Inflammatory macrophage (primary cell): ENCODE measurements around the gene PRCC.
"Not testable (repeated sequence)": the region's sequence is repeated elsewhere in the genome, so short reads cannot be mapped to it uniquely, and the experiment has no call there.

Source experiments
- DNase-seq, 2 donors: peaks; one replicate each; pipeline ENCODE4 v3.0.0-alpha.2; 2020 to 2022

PRCC gene

DNA sequence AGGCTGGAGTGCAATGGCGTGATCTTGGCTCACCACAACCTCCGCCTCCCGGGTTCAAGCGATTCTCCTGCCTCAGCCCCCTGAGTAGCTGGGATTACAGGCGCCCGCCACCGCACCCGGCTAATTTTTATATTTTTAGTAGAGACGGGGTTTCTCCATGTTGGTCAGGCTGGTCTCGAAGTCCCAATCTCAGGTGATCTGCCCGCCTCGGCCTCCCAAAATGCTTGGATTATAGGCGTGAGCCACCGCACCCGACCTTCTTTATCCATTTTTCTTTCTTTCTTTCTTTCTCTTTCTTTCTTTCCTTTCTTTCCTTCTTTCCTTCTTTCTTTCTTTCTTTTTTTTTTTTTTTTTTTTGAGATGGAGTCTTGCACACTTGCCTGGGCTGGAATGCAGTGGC, 2.2 kb upstream of the PRCC start:
- not testable (repeated sequence) for DNase-seq

DNA sequence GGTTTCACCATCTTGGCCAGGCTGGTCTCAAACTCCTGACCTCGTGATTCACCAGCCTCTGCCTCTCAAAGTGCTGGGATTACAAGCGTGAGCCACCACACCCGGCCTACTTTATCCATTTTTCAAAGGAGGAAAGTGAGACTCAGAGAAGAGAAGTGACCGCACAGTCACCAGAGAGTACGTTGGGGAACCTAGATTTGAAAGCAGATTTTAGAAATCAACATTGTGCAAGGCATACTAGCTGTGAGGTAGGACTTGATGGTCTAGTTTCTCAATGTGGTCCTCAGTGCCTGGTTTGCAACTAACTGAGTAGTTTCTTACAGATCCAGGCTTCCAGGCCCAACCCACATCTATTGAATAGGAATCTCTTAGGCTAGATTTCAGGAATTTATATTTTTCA, 1.7 kb upstream of the PRCC start:
- DNase-seq, result peak; percentile 64 to 81

DNA sequence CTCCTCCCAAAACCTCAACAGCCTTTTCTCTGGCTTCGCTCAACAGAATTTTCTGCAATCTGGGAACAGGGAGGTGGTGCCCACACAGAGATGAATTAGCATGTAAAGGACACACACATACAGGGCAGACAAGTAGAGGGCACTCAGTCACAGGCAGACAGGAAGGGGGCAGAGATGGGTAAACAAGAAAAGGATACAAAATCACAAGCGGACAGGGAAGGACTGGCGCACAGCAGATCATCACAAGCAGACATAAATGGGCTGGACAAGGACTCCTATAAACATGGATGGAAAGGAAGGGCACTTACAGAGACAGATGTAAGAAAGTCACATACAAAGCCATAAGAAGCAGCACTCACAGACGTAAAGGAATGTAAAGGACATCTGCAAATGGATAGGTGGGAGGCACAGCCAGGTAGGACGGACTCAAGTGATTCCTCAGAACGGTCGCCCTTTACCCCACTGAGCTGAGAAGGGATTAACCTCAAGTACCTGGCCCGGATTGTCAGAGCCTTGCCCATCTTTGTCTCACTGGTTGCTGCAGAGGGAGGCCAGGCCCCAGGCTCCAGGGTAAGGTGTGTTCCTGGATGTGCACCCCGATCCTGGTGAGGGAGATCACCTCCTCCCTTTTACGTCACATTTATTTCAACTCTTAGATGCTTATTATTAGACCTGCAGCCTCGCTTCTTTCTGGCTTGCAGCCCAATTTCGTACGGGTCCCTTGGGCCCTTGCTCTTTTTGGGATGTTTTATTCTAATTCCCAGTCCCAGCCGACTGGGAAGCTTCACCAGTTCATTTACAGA, 836 bp upstream of the PRCC start:
- no peak for DNase-seq

DNA sequence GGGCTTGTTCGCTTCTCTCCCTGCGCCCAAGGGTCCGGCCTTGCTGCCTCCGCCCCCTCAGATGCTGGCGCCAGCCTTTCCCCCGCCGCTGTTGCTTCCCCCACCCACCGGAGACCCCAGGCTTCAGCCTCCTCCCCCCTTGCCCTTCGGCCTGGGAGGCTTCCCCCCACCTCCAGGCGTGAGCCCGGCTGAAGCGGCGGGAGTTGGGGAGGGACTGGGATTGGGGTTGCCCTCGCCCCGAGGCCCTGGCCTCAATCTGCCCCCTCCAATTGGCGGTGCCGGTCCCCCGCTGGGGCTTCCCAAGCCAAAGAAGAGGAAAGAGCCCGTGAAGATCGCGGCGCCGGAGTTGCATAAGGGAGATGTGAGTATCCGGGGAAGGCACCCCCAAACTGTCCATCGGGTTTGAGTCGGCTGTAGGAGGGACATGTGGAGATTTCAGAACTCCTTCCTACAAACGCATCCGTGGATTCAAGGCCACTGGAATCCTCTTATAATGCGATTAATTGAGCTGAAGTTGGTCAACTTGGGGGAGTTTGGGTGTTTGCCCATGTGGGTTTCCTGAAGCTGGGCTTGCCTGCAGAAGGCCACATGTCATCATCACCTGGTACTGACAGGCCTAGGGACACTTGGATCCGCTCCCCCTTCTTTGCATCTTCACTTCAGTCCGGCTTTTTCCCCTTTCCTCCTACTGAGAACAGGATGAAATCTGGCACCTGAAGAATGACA, 707 bp downstream of the PRCC start:
- peak in 1 of 2 donors; percentile 32 for DNase-seq

DNA sequence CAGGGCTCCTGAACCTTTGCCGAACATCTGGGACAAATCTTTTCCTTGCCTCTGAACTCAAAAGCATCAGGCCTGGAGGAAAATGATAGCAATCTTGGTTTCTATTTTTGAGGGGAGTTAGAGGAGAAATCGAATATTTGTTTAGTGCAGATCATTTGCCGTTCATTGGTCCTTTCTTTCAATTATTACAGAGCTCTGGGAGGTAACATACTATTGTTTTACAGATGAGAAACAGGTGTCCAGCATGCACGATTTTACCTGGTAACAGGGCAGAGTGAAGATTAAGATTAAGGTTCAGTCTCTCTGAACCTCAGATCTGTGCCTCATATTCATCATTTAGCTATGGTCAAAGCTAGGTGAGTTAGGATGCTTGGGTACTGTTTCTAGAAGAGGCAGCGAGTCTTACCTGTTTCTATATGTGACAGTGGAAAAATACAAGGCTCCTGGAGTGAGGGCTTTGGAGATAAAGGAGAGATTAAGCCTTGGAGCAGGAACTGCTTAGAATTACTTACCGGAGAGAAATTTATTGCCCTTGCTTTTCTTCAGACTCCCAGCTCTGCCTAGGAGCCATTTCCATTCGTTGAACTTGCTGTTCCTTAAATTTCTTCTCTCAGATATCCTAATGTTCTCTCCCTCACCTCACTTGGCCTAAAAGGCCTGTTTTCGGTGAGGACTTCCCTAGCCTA, 1.4 kb downstream of the PRCC start:
- DNase-seq, result no peak

DNA sequence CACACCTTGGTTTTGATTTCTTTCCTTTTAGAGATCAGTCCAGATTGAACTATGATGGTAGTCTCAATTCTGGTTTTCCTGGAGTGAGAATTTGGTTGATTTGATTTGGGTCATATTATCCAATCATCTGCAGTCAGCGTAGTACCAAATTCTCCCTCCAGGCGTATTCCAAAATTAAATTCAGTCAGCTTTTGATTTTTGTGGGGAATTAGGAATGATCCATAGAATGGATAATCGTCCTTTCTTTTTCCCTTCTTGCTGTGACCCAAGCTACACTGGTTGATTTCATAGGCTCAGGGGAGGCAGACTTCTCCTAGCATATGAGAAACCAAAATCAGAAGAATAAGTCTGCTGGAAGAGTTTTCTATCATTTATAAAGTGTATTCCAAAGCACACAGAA, 4.9 kb downstream of the PRCC start:
- no peak for DNase-seq

DNA sequence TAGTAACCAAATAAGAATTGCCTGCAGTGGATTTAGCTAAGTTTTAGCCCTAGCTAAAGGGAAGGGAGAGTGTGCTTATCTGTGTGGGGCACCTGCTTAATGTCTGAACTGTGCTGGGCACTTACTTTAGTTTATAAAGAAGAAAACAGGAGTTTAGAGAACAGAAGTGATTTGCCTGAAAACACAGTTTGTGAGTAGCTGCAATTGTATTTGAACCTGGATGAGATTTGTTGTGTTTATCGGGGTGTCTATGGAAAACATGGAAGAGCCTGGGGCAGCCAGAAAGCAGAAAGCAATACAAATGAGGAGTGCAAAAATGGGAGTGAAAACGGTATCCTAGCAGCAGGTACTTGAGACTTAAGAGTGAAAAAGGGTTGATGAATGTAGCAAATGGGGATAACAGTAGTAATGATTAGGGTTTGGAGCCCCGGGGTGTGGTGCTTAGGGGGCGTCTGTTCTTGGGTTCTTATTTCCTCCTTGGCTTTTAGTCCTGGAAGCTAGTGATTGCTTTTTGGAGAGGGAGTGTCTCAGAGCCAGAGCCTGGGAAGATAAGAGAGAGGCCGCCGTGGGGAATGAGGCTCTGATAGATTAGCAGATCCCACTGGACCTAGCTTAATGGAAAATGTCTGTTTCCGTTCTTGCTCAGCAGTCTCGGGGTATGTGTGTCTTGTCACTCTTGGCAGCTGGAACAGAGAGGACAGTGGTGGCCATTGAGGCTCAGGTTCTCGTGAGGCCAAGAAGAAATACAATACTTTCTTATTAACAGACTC, 5.6 kb downstream of the PRCC start:
- DNase-seq, result no peak

DNA sequence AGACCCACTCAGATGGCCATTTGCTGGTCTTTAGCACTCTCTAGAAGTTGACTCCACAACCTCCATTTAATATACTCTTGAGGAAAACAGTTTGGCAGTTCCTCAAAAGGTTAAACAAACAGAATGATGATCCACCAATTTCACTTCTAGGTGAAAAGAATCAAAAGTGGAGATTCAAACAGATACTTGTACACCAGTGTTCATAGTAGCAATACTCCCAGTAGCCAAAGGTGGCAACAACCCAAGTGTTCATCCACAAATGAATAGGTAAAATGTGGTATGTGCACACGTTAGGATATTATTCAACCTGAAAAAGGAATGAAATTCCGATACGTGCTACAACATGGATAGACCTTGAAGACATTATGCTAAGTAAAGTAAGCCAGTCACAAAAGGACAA, 6.3 kb downstream of the PRCC start:
- DNase-seq, result no peak

DNA sequence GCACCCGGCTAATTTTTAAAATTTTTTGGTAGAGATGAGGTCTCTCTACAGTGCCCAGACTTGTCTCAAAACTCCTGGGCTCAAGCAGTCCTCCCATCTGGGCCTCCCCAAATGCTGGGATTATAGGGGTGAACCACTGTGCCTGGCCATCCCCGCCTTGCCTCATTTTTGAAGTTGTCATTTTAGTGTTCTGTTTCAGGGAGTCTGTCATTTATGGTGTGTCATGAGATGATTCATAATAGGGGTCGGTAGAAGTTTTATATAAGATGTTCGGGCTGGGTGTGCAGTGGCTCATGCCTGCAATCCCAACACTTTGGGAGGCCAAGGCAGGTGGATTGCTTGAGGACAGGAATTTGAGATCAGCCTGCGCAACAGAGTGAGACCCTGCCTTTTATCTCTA, 8.5 kb downstream of the PRCC start:
- DNase-seq, result no peak

DNA sequence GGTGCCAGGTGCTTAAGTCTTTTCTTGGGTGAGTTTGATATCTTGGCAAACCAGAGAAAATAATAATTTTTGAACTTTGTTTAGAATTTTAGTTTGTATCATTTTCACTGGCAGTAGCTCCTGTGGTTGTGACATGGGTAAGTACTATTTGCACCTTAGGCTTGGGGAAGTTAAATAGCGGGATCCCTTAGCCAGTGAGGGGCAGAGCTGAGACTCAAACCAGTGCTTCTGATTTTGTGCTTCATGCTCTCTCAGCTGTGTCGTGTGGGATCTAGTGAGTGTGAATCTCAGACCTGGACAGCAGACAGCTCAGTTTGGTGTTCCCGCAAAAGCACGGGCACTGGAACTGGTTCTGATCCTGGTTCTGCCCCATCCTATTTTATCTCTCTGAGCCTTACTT, 9.6 kb downstream of the PRCC start:
- no peak for DNase-seq

DNA sequence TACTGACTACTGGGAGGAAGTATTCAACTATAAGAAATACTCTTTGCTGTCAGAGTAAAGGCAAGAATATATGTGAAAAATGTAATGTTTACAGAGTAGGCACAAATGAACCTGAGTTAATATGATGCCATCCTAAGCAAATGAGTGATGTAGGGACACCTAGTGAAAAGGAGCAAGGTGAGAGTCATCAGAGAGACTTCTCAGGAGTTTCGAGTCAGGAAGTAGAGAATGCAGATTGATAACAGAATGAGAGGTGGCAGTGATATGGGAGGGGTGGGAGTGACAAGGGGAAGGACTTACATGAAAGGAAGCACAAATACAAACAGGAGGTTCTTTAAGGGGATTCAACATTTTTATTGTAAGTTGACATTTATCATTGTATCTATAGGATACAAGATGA, 10.2 kb downstream of the PRCC start:
- DNase-seq, result no peak

DNA sequence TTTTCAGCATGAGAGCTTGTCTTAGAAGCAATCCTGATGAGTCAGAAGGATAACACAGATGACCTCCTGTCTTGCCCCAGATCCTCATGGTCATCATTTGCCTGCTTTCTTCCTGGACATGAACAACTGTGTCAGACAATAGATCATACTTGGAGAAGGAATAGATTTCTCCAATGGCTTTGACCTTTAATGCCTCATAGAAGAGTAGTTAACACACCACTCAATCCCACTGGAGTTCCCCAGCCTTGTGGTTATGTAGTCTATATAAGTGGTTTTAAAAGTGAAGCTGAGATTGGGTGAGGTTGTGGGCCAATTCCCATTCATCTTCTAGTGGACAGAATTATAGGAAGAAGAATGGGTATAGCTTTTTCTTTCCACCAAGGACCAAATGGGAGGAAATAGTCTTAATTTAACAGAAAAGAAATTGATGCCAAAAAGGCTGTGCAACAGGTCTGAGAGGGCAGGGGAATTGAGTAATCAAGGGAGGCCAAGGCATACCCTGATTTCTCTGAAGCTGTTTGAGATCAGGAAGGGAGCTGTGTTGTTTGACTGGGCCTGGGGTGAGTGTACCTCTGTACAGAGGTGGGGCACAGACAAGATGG, 14.4 kb downstream of the PRCC start:
- peak in 1 of 2 donors; percentile 13 for DNase-seq

DNA sequence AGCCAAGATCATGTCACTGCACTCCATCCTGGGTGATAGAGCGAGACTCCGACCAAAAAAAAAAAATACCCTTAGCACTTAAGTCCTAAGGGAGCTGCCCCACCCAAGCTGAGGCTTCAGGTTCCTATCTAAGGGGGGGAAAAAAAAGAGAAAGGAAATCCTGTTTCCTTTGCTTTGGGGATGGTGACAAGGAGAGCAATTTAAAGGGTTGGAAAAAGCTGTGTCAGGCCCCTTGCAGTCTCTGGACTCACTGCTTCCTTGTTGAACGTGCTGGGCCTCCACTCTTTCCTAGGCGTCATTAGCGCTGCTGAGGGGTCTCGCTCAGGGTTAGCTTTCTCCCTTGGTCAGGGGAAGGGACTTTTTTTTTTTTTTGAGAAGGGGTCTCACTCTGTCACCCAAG, 18.1 kb downstream of the PRCC start:
- no peak for DNase-seq

DNA sequence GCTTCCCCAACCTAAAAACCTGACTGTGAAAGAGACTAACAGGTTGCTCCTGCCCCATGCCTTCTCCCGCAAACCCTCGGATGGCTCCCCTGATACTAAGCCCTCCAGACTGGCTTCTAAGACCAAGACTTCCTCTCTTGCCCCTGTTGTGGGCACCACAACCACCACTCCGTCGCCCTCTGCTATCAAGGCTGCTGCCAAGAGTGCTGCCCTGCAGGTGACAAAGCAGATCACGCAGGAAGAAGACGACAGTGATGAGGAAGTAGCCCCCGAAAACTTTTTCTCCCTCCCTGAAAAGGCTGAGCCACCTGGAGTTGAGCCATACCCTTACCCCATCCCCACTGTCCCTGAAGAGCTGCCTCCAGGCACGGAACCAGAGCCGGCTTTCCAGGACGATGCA, 19.3 kb downstream of the PRCC start:
- DNase-seq, result no peak

DNA sequence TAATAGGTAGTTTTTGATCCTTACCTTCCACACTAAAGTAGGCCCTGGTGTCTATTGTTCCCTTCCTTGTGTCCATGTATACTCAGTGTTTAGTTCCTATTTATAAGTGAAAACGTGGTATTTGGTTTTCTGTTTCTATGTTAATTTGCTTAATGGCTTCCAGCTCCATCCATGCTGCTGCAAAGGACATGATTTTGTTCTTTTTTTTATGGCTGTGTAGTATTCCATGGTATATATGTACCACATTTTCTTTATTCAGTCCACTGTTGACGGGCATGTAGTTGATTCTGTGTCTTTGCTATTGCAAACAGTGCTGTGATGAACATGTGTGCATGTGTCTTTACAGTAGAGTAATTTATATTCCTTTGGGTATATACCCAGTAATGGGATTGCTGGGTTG, 20.8 kb downstream of the PRCC start:
- DNase-seq, result no peak

DNA sequence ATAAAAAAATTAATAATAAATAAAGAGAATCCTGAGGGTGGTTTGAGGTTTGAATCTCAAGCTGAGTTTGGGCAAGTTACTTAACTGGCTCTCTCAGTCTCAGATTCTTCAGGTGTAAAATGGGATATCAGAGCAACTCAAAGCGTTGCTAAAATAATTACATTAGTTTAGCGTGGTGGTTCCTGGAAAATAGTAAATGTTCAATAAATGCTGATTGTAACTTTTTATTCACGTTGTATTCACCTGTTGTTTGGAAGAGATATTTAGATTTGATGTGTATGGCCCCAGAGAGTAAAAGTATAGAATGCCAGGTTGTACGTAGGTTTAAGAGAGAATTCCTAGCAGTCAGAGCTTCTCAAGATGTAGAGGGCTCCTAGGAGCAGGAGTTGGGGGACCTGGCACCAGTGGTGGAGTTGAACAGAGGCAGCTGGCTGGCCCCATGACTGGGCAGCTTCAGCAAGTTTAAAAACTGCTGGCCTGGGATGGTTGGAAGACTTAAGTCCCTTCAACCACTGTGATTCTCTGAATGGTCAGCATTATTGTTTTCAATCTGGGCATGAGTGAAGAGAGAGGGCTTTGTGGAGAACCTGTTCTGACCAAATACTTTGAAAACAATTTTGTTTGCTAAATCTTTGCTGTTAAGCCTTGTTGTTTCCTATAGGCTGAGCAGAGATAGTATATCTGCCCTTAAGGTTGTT, 22.4 kb downstream of the PRCC start:
- no peak for DNase-seq

DNA sequence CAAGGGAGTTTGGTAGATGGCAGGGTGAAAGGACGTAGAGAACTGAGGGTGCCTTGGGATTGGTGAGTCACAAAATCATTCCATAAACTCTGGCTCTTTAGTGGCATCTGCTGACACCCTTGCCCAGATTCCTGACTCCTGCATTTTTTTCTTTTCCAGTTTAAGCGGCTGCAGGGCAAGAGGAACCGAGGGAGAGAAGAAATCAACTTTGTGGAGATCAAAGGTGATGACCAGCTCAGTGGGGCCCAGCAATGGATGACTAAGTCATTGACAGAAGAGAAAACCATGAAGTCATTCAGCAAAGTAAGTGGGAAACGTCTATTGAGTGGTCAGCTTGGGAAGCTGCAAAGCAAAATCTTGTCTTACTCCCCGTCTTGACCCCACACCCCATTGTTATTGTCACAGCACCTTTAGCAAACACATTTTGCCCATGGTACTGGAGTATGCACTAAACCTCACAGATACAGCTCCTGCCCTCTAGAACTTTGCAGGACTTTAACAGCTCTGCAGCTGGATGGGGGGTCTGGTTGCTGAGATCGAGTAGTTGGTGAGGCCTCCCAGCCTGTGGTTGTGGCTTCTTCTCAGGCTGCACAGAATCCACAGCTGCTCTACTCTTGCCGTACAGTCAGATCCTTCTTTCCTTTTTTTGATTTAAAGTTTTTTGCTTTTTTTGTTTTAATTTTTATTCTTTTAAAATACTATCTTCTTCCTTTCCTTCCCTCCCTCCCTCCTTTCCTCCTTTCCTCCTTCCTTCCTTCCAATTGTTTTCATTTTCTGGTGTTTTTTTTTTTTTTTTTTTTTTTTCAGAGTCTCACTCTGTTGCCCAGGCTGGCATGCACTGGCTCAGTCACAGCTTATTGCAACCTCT, 27.4 kb downstream of the PRCC start:
- no peak for DNase-seq

DNA sequence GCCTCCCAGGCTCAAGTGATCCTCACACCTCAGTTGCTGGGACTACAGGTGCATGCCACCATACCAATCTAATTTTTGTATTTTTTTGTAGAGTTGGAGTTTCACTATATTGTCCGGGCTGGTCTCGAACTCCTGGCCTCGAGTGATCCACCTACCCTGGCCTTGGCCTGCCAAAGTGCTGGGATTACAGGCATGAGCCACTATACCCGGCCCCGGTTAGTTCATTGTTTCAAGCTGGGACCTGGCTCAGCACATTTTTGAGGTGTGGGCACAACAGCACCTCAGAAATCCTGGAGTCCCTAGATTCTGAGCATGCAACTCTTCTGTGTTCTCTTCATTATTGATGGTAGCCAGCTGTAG, 28.0 kb downstream of the PRCC start:
- DNase-seq, result no peak

DNA sequence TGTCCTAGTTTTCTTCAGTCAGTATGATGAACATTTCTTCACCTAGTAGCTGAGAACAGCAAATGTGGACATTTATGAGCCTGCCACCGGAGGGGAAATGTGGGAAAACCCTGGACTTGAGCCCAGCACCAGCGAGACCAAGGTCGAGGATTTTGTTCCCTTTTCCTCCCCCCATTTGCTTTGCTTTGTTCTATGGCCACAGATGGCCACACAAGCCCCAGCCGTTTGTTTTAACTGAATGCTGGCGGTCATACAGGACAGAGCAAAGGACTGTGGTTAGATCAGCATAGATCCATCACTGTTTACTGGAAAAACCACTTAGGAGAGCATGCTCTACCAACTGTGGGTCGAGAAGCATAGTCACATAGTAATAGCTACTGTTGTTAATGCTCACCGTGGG, 28.5 kb downstream of the PRCC start:
- no peak for DNase-seq

DNA sequence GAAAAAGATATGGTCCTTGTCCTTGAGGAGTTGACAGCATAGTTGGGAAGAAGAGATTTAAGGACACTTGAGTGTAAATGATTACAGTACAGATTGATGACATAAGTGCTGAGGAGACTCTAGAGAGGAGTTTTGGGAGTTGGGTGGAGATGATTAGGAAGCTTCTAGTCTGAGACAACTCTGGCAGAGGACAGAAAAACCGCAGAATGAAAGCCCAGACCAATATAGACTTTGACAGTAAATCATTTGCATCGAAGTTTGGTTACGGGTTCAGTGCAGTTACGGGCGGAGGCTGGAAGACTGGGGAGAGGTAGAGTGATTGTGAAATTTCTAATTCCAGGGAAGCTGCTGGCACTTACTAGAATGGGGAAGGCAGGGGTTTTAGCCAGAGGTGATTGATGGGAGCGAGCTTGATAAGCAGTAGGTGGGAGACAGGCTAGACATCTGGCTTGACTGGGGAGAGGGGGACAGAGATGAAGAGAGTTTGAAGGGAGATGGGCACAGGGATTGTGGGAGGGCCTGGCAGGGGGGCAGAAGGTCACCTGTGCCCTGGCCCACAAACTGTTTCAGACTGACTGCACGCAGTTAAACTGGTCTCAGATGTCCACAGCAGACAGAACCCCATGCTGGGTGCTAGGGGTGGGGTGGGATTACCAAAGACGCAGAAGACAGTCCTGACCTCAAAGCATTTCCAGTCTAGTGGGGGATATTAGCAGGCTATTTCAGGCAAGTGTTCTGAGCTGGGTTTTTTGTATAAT, 29.2 kb downstream of the PRCC start:
- no peak for DNase-seq
